Mesothelial cell of epicardium (in vitro differentiated cells): ENCODE results near the gene KRT1. TPM values are rescaled to one million over a fixed set of nuclear protein-coding genes. Genes with fewer than 3 reads are reported as not detected.
A peak's percentile ranks its signal among the peaks of the same experiment; 100 is the strongest.

ENCODE experiments used
- DNase-seq, 2 experiments: peaks; one replicate each; pipeline ENCODE4 v3.0.0; 2021; ENCODE audit warnings: low spot score in 2 of 2; ENCODE audit not compliant: unreplicated experiment in 2 of 2
- H3K27ac Mint-ChIP-seq: 2 replicates; pipeline ENCODE4 v1.8.0; 2021; ENCODE audit warnings: mixed read lengths
- H3K27me3 Mint-ChIP-seq: 2 replicates; pipeline ENCODE4 v1.8.0; 2021; ENCODE audit warnings: low read depth, mixed read lengths
- H3K36me3 Mint-ChIP-seq: 2 replicates; pipeline ENCODE4 v1.8.0; 2021; ENCODE audit warnings: mixed read lengths
- H3K4me1 Mint-ChIP-seq: 2 replicates; pipeline ENCODE4 v1.8.0; 2021; ENCODE audit warnings: mixed read lengths
- H3K4me3 Mint-ChIP-seq: 2 replicates; pipeline ENCODE4 v1.8.0; 2021; ENCODE audit warnings: mild to moderate bottlenecking, moderate library complexity, mixed read lengths
- H3K9me3 Mint-ChIP-seq: 2 replicates; pipeline ENCODE4 v1.8.0; 2021; ENCODE audit warnings: mixed read lengths
- CTCF ChIP-seq: fragments of 200-600 bp; sonication (generic); IDR thresholded peaks from one replicate; pipeline ENCODE4 v1.5.0; 2021; ENCODE audit warnings: antibody characterized with exemption; ENCODE audit not compliant: unreplicated experiment
- total RNA-seq: library from RNA; stranded (reverse); gene quantifications from 3 replicates; pipeline ENCODE4 v1.2.1, GENCODE V29; 2021

The KRT1 gene
- total RNA-seq, 1 donor from 2014 or later: not detected

DNA sequence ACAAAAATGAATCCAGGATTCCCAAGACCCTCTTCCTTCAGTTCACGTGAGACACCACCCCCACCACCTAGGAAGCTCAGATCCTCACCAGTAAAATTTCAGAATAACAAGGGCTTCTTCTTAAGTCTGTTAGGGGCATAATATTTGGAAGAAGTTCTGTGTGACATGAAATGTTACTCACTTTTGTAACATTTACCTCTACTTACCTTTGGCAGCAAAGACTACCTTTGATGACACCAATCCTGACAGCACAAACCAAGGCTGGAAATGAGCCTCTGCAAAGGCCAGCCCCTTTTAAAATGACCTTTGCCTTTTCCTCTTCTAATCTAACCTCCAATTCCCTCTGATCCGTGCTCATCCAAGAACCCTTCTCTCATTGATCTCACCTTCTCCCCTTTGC, 42.5 kb upstream of the KRT1 start:
- no peak overlapping the region for H3K27ac Mint-ChIP-seq
- no peak for TF ChIP-seq CTCF
- H3K36me3 Mint-ChIP-seq: no peaks in the 10 kb centered on the region
- no peaks in the 10 kb centered on the region for H3K4me1 Mint-ChIP-seq
- peaks cover 72% of the 10 kb centered on the region for H3K27me3 Mint-ChIP-seq
- no peak for DNase-seq
- H3K4me3 Mint-ChIP-seq: no peak overlapping the region
- H3K9me3 Mint-ChIP-seq: no peaks in the 10 kb centered on the region

DNA sequence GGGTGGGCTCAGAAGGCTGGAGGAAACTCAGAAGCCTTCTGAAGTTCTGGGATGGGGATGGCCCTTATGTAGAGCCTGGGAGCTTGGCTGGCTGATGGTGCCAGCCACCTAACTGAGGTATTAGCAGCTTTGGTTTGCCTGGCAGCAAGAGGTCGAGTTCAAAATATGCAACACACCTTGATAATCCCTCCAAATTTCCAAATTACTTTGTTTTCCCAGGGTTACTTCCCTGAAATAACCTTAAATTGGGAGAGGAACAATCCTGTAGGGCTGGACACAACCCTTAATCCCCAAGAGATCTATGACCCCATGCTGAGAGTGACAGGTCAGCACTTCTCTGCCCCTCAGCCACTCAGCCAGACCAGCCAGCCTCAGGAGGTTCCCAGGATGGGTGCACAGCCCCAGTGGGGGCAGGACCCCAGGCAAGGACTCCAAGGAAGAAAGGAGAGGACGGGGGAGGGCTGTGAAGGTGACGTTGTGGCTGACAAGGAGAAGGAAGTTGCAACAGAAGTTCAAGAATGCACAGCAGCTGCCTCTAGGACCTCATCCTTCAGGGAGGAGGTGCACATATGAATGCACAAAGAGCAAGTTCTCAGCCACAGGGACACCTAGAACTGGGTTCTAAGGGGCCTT, 41.7 kb upstream of the KRT1 start:
- peaks cover 73% of the 10 kb centered on the region for H3K27me3 Mint-ChIP-seq
- no peak overlapping the region for H3K27ac Mint-ChIP-seq
- H3K4me3 Mint-ChIP-seq: no peak overlapping the region
- no peak for DNase-seq
- no peaks in the 10 kb centered on the region for H3K9me3 Mint-ChIP-seq
- H3K36me3 Mint-ChIP-seq: no peaks in the 10 kb centered on the region
- H3K4me1 Mint-ChIP-seq: no peaks in the 10 kb centered on the region
- no peak for TF ChIP-seq CTCF

- no peak for TF ChIP-seq CTCF
- Mint-ChIP-seq H3K4me1 (no peaks in the 10 kb centered on the region), H3K27me3 (peaks cover 76% of the 10 kb centered on the region), H3K9me3 (no peaks in the 10 kb centered on the region), H3K4me3 (no peak overlapping the region), H3K36me3 (no peaks in the 10 kb centered on the region), H3K27ac (no peak overlapping the region)
- no peak for DNase-seq
These were observed 40.2 kb upstream of the KRT1 start for GRCh38 chr12:52720365-52720886.

GRCh38 chr12:52716061-52716460, 35.9 kb upstream of the KRT1 start:
- Mint-ChIP-seq H3K27ac (no peak overlapping the region), H3K9me3 (peaks cover 4% of the 10 kb centered on the region), H3K4me1 (peaks cover 3% of the 10 kb centered on the region), H3K36me3 (no peaks in the 10 kb centered on the region), H3K27me3 (peaks cover 82% of the 10 kb centered on the region), H3K4me3 (no peak overlapping the region)
- DNase-seq: no peak
- TF ChIP-seq CTCF: no peak

DNA sequence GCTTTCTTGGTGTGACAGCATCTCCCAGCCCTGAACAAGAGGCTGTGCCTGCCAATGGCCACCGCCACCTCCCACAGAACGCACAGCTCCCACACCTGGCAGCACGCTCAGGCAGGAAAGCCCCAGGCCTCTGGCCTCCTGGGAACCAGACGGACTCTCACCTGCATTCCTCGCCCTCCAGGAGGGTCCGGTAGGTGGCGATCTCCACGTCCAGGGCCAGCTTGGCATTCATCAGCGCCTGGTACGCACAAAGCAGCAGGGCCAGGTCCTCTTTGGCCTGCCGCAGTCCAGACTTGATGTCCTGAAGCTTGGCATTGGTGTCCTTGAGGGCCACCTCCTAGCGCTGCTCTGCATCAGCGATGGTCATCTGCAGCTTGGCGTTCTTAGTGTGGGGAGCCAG, 35.2 kb upstream of the KRT1 start:
- peaks cover 4% of the 10 kb centered on the region for H3K9me3 Mint-ChIP-seq
- peaks cover 80% of the 10 kb centered on the region for H3K27me3 Mint-ChIP-seq
- no peak overlapping the region for H3K4me3 Mint-ChIP-seq
- TF ChIP-seq CTCF: no peak
- no peak overlapping the region for H3K27ac Mint-ChIP-seq
- H3K4me1 Mint-ChIP-seq: peaks cover 3% of the 10 kb centered on the region
- no peaks in the 10 kb centered on the region for H3K36me3 Mint-ChIP-seq
- DNase-seq: no peak

GRCh38 chr12:52714887-52715281, 34.7 kb upstream of the KRT1 start:
- peaks cover 3% of the 10 kb centered on the region for H3K4me1 Mint-ChIP-seq
- H3K27ac Mint-ChIP-seq: no peak overlapping the region
- H3K9me3 Mint-ChIP-seq: peaks cover 4% of the 10 kb centered on the region
- peak overlapping the region; percentile 28 for H3K4me3 Mint-ChIP-seq
- H3K27me3 Mint-ChIP-seq: peaks cover 75% of the 10 kb centered on the region
- H3K36me3 Mint-ChIP-seq: no peaks in the 10 kb centered on the region
- DNase-seq: no peak
- no peak for TF ChIP-seq CTCF
